WI38 (cell line): ENCODE results near the gene FCHO1.

Experiments
- H3K4me3 ChIP-seq: 2 replicates; pipeline ENCODE4 v1.5.1; 2011; ENCODE audit warnings: low read depth, mild to moderate bottlenecking, control low read depth, low read length
- TF ChIP-seq, protein P1 (sequence below): IDR thresholded peaks from 2 replicates; pipeline ENCODE4 v1.5.1; 2012; ENCODE audit warnings: low read depth, mild to moderate bottlenecking, control low read depth, low read length

Gene FCHO1

DNA sequence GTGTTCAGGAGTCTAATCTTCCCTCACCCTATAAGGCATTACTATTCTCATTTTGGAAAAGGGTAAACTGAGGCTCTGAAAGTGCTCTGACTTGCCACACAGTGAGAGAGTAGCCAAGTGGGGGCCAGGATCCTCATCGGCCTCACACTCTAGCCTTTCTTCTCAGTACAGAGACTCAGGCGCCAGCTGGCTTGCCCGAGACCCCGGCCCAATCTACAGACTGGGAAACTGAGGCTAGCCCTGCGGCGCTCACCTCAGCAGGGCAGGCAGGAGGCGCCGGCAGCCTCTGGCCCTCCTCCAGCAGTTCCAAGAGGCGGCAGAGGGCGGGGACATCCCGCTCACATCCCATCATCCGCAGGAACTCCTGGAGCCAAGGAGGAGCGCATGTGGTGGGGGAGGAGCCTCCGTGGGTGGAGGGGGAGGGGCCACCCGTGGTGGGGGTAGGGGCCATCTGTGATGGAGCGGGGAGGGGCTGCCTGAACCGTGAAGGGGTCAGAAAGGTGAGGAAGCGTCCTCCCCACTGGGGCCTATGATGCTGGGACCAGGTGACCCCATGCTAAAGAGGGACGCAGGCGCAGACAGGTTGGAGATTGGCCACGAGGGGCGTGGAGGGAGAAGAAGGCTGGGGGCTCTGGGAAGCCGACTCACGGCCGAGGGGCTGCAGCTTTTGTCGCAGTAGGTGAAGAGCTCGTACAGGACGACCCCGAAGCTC is 78.7 kb downstream of the FCHO1 start:
- no peak overlapping the region for H3K4me3 ChIP-seq
- TF ChIP-seq, protein P1, sequence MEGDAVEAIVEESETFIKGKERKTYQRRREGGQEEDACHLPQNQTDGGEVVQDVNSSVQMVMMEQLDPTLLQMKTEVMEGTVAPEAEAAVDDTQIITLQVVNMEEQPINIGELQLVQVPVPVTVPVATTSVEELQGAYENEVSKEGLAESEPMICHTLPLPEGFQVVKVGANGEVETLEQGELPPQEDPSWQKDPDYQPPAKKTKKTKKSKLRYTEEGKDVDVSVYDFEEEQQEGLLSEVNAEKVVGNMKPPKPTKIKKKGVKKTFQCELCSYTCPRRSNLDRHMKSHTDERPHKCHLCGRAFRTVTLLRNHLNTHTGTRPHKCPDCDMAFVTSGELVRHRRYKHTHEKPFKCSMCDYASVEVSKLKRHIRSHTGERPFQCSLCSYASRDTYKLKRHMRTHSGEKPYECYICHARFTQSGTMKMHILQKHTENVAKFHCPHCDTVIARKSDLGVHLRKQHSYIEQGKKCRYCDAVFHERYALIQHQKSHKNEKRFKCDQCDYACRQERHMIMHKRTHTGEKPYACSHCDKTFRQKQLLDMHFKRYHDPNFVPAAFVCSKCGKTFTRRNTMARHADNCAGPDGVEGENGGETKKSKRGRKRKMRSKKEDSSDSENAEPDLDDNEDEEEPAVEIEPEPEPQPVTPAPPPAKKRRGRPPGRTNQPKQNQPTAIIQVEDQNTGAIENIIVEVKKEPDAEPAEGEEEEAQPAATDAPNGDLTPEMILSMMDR: no peak

DNA sequence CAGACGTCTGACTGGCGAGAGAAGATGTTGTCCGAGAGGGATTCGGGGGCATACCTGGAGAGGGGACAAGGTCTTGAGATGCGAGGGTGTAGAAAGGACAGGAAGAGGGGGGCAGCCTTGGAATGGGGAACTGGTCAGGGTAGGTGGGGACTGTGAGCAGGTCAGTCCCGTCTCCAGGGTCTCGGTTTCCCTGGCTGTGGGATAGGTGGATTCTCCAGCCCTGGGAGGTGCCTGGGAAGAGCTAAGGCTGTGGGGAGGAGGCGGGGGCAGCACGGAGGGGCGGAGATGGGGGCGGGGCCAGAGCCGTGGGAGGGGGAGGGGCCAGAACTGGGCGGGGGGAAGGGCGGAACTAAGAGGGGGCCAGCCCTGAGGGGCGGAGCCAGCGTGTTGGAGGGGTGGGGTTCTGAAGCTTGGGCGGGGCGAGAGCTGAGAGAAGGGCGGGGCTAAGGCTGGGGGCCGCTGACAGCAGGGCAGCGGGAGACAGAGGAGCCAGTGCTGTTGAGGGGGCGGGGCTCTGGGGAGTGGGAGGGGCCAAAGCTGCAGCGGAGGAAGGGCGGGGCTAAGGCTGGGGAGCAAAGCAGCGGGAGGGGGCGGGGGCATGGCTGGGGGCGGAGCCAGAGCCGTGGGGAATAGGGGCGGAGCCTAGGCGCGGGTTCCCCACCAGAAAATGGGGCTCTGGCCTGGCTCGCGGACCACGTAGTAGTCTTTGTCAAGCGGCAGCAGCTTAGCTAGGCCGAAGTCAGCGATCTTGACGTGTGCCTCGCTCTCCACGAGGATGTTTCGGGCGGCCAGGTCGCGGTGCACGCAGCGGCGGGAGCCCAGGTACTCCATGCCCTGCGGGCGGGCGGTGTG is 79.5 kb downstream of the FCHO1 start:
- TF ChIP-seq, protein P1: no peak
- no peak overlapping the region for H3K4me3 ChIP-seq

DNA sequence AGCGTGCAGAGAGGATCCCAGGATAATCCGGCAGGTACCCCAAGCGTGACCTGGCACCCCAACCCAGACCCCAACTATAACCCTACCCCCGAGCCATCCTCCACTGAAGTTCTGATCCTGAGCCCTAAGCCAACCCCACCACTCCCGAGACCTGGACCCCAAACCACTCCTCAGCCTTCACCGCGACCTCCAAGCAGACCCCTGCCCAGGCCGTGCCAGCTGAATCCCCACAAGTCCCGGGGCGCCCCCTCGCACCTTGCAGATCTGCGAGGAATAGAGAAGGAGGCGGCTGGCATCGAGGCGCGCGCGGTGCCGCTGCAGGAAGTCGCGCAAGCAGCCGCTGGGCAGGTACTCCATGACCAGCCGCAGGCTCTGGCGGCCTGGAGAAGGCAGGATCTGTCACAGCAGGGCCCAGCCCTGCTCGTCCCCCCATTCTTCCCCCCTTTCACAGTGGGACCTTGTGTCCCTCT is 80.2 kb downstream of the FCHO1 start:
- TF ChIP-seq, protein P1: no peak
- H3K4me3 ChIP-seq: no peak overlapping the region

DNA sequence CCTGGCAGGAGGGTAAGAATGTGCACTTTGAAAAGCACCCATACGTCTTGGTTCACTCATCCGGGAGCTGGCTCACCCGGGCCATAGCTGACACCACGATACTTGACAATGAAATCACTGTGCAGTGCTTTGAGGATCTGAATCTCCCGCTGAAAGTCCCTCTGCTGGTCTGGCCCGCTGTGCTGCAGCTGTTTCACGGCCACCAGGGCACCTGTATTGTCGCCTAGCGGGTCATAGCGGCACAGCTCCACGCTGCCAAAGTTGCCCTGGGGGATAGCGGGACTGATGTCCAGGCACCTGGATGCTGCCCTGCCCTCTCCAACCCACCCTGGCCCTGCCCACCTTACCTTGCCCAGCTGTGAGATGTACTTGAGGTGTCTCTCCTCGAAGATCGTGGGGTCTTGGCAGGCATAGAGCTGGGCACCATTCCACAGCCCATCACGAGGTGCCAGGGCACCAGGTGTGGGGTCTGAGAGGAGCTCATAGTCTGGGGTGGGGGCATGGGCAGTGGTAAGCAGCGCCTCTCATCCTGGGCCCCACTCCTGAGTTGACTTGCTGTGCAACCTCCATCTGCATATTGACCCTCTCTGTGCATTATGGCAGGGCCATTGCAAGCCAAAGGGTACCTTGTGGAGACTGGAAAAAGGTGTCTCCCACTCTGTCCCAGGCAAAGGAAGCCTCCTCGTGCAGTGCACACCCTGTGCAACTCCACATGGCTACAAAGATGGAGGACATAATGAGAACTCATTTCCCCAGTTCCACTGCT is 81.3 kb downstream of the FCHO1 start:
- no peak overlapping the region for H3K4me3 ChIP-seq
- TF ChIP-seq, protein P1: no peak

DNA sequence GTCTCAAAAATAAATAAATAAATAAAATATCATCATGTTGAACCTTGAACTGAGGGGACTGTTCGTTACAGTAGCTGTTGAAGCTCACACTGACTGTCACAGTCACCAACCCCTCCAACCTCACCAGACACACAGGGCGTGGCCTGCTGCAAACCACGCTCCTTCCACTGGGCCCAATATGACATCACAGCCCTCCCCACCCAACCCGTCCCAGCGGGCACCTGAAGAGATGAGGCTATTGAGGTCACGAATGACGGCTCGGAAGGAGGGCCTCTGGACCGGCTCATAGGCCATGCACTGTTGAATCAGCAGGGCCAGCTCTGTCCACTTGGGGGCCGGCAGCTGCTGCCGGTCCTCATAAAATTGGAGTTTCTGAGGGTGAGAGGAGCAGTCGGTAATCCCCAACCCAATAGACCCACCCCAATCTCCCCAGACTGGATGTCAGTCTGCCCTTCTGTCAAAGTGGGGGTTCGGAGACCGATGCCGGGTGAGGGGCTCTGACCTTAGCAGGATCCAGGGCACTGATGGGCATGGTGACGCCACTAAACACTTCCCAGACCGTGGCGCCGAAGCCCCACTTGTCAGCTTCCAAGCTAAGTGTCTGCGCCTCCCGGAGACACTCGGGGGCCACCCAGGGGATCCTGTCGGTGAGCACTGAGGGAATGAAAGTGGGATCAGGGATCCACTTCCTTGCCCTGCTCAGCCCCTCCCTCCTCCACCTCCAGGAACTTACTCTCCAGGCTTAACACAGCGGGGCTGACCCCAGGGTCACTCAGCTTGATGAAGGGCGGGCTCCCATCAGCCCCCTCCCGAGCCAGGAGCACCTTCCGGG is 83.3 kb downstream of the FCHO1 start:
- TF ChIP-seq, protein P1: no peak
- H3K4me3 ChIP-seq: no peak overlapping the region

DNA sequence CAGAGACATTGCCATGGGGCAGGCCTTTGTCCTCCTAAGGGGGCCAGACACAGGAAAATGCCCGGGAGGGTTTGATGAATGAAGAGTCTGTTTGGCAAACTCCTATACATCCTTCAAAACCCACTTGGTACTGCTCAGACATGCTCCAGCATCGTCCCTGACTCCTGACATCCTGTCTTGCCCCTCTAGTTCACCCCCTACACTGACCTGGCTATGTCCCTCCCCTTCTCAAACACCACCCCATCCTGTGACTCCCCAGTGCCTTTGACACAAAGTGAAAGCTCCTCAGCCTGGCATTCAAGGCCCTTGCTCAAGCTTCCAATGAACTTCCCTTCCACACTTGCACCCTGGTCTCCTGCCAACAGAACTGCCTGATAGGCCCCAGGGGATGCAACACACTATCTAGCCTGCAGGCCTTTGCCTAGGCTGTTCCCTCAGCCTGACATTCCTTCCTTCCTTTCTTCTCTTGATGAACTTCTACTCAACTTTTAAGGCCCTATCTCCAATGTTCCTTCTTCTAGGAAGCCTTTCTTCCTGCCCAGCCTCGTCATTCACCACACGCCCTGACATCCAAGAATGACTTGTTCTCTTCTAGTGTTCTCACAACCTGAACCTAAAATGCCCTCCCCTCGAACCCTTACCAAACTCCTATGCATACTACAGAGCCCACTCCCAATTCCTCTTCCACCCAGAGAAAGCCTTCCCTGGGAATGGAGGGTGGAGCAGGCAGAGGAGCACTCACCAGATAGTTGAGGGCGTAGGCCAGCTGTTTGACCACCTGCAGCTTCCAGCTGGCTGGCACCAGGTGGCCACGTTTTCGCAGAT is 84.1 kb downstream of the FCHO1 start:
- TF ChIP-seq, protein P1: no peak
- H3K4me3 ChIP-seq: no peak overlapping the region
